ENCODE data around the gene HOXC9. TPM values are rescaled to one million over a fixed set of nuclear protein-coding genes. Genes with fewer than 3 reads are reported as not detected.
A peak's percentile ranks its signal among the peaks of the same experiment; 100 is the strongest.

Gene HOXC9
- total RNA-seq, 1 experiment from 2014 or later: 21.1 TPM

- POLR2A ChIA-PET (ENCODE audit: low non-redundant PET): no interaction called here
- peak; percentile 40 for DNase-seq (ENCODE audit: low spot score)
- peaks cover 46% of the 10 kb centered on the region for H3K4me1 ChIP-seq (ENCODE audit: insufficient read depth, low read length, poor library complexity, severe bottlenecking)
These were observed 24.9 kb upstream of the HOXC9 start for GRCh38 chr12:53975064-53975471.

GRCh38 chr12:53975479-53976152 is 24.3 kb upstream of the HOXC9 start:
- no peaks in the 10 kb centered on the region for H3K36me3 ChIP-seq (ENCODE audit: insufficient read depth, low read length, poor library complexity, severe bottlenecking)
- TF ChIP-seq CTCF (conservative IDR thresholded peaks at IDR 0.05; ENCODE audit: low read depth, low read length) (no peak), EZH2 (IDR thresholded peaks at IDR 0.05; ENCODE audit: borderline replicate concordance, low read depth, low read length, poor library complexity, severe bottlenecking) (no peak)
- H3K27ac ChIP-seq (ENCODE audit: low read depth, low read length, poor library complexity, severe bottlenecking): no peak overlapping the region
- peaks cover 6% of the 10 kb centered on the region for H3K9me3 ChIP-seq (ENCODE audit: low read depth, low read length, poor library complexity, severe bottlenecking)
- intact Hi-C loops (cut with micrococcal nuclease; ENCODE audit: unreplicated experiment): no loop called here
- no peaks in the 10 kb centered on the region for H3K27me3 ChIP-seq (replicated peaks; ENCODE audit: insufficient read depth, low read depth, low read length, poor library complexity)
- POLR2A ChIA-PET (ENCODE audit: low non-redundant PET): no interaction called here
- BruUV-seq (replicated peaks): TSS peak; percentile 71
- no peak overlapping the region for H3K4me3 ChIP-seq (ENCODE audit: low read depth, low read length, poor library complexity, severe bottlenecking)
- DNase-seq (ENCODE audit: low spot score): no peak
- CTCF ChIA-PET: interaction anchor here (0.6 to 1.1 kb wide), 2 partner anchors 9 to 208 kb away, joined by 6 to 8 read pairs; partner anchors contain the start of gene HOXC10
- peaks cover 50% of the 10 kb centered on the region for H3K4me1 ChIP-seq (ENCODE audit: insufficient read depth, low read length, poor library complexity, severe bottlenecking)

More at GRCh38 chr12:53975064-53975471, 24.9 kb upstream of the HOXC9 start:
- CTCF ChIA-PET: no interaction called here
- Histone ChIP-seq H3K27ac (ENCODE audit: low read depth, low read length, poor library complexity, severe bottlenecking) (peak overlapping the region; percentile 91), H3K4me3 (ENCODE audit: low read depth, low read length, poor library complexity, severe bottlenecking) (peak overlapping the region; percentile 88), H3K36me3 (ENCODE audit: insufficient read depth, low read length, poor library complexity, severe bottlenecking) (no peaks in the 10 kb centered on the region), H3K9me3 (ENCODE audit: low read depth, low read length, poor library complexity, severe bottlenecking) (peaks cover 6% of the 10 kb centered on the region), H3K27me3 (replicated peaks; ENCODE audit: insufficient read depth, low read depth, low read length, poor library complexity) (no peaks in the 10 kb centered on the region)
- BruUV-seq (replicated peaks): no TSS peak
- TF ChIP-seq CTCF (conservative IDR thresholded peaks at IDR 0.05; ENCODE audit: low read depth, low read length) (no peak), EZH2 (IDR thresholded peaks at IDR 0.05; ENCODE audit: borderline replicate concordance, low read depth, low read length, poor library complexity, severe bottlenecking) (no peak)
- intact Hi-C loops (cut with micrococcal nuclease; ENCODE audit: unreplicated experiment): no loop called here

GRCh38 chr12:53976172-53976822 is 23.7 kb upstream of the HOXC9 start:
- intact Hi-C loops (cut with micrococcal nuclease; ENCODE audit: unreplicated experiment): no loop called here
- POLR2A ChIA-PET (ENCODE audit: low non-redundant PET): no interaction called here
- no TSS peak for BruUV-seq (replicated peaks)
- CTCF ChIA-PET: interaction anchor here (0.6 to 1.1 kb wide), 2 partner anchors 9 to 208 kb away, joined by 6 to 8 read pairs; partner anchors contain the start of gene HOXC10
- Histone ChIP-seq H3K4me3 (ENCODE audit: low read depth, low read length, poor library complexity, severe bottlenecking) (no peak overlapping the region), H3K27ac (ENCODE audit: low read depth, low read length, poor library complexity, severe bottlenecking) (no peak overlapping the region), H3K27me3 (replicated peaks; ENCODE audit: insufficient read depth, low read depth, low read length, poor library complexity) (no peaks in the 10 kb centered on the region), H3K4me1 (ENCODE audit: insufficient read depth, low read length, poor library complexity, severe bottlenecking) (peaks cover 50% of the 10 kb centered on the region), H3K36me3 (ENCODE audit: insufficient read depth, low read length, poor library complexity, severe bottlenecking) (no peaks in the 10 kb centered on the region), H3K9me3 (ENCODE audit: low read depth, low read length, poor library complexity, severe bottlenecking) (peaks cover 6% of the 10 kb centered on the region)
- TF ChIP-seq EZH2 (IDR thresholded peaks at IDR 0.05; ENCODE audit: borderline replicate concordance, low read depth, low read length, poor library complexity, severe bottlenecking) (no peak), CTCF (conservative IDR thresholded peaks at IDR 0.05; ENCODE audit: low read depth, low read length) (no peak)
- no peak for DNase-seq (ENCODE audit: low spot score)
